Tibial artery (tissue), 4 donors: Measurements from ENCODE around the gene SPAG8.

Experiments
- DNase-seq, 2 donors: peaks; one replicate each; pipeline ENCODE4 v3.0.0-alpha.2; 2019
- H3K27ac ChIP-seq, 2 donors: fragments of 200-600 bp; sonication (generic) in 1 of 2; 1 replicate in 1 of 2; 2 replicates in 1 of 2; pipeline ENCODE4 v1.5.1; 2018 to 2019; ENCODE audit warnings: mild to moderate bottlenecking in 1 of 2
- H3K27me3 ChIP-seq, 2 donors: fragments of 200-600 bp; sonication (generic) in 1 of 2; one replicate each; pipeline versions ENCODE4 v1.5.1 to v1.6.0; 2016 to 2019
- H3K36me3 ChIP-seq, 3 donors: fragments of 200-600 bp; sonication (generic) in 2 of 3; one replicate each; pipeline ENCODE4 v1.5.1; 2016 to 2019; ENCODE audit warnings: mild to moderate bottlenecking in 2 of 3
- H3K4me1 ChIP-seq, 4 donors: fragments of 200-600 bp; sonication (generic) in 2 of 4; 1 replicate in 3 of 4; 2 replicates in 1 of 4; pipeline ENCODE4 v1.5.1; 2016 to 2019
- H3K4me3 ChIP-seq, 2 donors: fragments of 200-600 bp; sonication (generic) in 1 of 2; 1 replicate in 1 of 2; 2 replicates in 1 of 2; pipeline ENCODE4 v1.5.1; 2018 to 2019; ENCODE audit warnings: mild to moderate bottlenecking in 2 of 2
- H3K9me3 ChIP-seq, 3 donors: fragments of 200-600 bp; sonication (generic) in 1 of 3; one replicate each; pipeline ENCODE4 v1.5.1; 2016 to 2019
- CTCF ChIP-seq, 2 experiments: fragments of 200-600 bp in 1 of 2; fragments of 450-650 bp in 1 of 2; IDR thresholded peaks; one replicate each; pipeline ENCODE4 v1.5.1; 2017 to 2019; ENCODE audit warnings: antibody characterized with exemption in 2 of 2, mild to moderate bottlenecking in 1 of 2, moderate library complexity in 1 of 2
- intact Hi-C: fragments of 100-400 bp; cut with DNase I; formaldehyde crosslinking; loops from one replicate; pipeline ENCODE4 v1.15.0; 2023; ENCODE audit warnings: low total_unique reads

SPAG8 gene

DNA sequence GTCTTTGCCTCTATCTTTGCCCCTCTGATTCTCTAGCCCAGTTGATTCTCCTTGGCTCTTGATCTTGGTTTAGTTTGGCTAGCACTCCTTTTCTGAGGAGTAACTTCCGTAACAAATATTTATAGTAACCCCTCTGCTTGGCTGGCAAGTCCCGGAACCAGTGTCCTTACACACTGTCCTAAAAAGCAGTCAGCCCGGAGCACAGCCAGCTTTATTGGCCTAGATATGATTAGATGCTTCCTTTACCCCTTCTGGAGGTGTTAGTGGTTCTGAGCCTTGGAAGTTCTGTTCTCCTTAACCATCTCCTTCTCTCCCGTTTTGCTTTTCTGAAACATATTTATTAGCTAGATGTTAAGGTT is 41.0 kb downstream of the SPAG8 start:
- Histone ChIP-seq H3K4me3 (no peak overlapping the region), H3K27me3 (no peaks in the 10 kb centered on the region), H3K36me3 (no peaks in the 10 kb centered on the region), H3K27ac (peak overlapping the region; percentile 54 to 59), H3K9me3 (no peaks in the 10 kb centered on the region), H3K4me1 (peaks cover 0 to 23% (median 18%) of the 10 kb centered on the region in 4 donors)
- TF ChIP-seq CTCF (IDR thresholded peaks at IDR 0.05), result no peak
- intact Hi-C loops, result no loop called here
- DNase-seq, result peak; percentile 70 to 74

- Histone ChIP-seq H3K27me3 (no peaks in the 10 kb centered on the region), H3K27ac (no peak overlapping the region), H3K36me3 (no peaks in the 10 kb centered on the region), H3K4me1 (peaks cover 0 to 23% (median 18%) of the 10 kb centered on the region in 4 donors), H3K9me3 (no peaks in the 10 kb centered on the region), H3K4me3 (no peak overlapping the region)
- intact Hi-C loops, result no loop called here
- no peak for DNase-seq
- TF ChIP-seq CTCF (IDR thresholded peaks at IDR 0.05), result no peak
Measured at GRCh38 chr9:35769763-35770162, 42.3 kb downstream of the SPAG8 start.

DNA sequence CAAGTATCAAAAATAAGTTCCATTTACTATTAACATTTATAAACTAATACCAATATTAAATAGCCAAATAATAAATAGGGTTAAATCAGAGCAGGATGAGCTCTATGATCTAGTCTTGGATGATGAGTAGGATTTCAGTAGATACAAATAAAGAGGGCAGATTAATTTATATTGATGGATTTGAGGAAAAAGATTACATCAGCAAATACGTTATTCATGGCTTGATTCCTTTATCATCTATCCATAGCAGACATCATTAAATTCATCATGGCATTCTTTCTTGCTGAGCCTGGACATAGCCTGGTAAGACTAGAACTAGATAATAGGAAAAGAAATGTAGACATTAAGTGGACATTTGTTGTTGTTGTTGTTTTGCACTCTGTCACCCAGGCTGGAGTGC is 44.6 kb downstream of the SPAG8 start:
- H3K4me1 ChIP-seq, result peaks cover 0 to 23% (median 18%) of the 10 kb centered on the region in 4 donors
- H3K27me3 ChIP-seq, result no peaks in the 10 kb centered on the region
- H3K27ac ChIP-seq, result no peak overlapping the region
- no peaks in the 10 kb centered on the region for H3K36me3 ChIP-seq
- intact Hi-C loops, result no loop called here
- no peak for DNase-seq
- TF ChIP-seq CTCF (IDR thresholded peaks at IDR 0.05), result no peak
- H3K4me3 ChIP-seq, result no peak overlapping the region
- H3K9me3 ChIP-seq, result no peaks in the 10 kb centered on the region

GRCh38 chr9:35766997-35767396 is 45.1 kb downstream of the SPAG8 start:
- Histone ChIP-seq H3K4me1 (peaks cover 0 to 22% (median 17%) of the 10 kb centered on the region in 4 donors), H3K27me3 (no peaks in the 10 kb centered on the region), H3K36me3 (no peaks in the 10 kb centered on the region), H3K4me3 (no peak overlapping the region), H3K27ac (no peak overlapping the region), H3K9me3 (no peaks in the 10 kb centered on the region)
- TF ChIP-seq CTCF (IDR thresholded peaks at IDR 0.05), result no peak
- intact Hi-C loops, result no loop called here
- DNase-seq, result no peak

DNA sequence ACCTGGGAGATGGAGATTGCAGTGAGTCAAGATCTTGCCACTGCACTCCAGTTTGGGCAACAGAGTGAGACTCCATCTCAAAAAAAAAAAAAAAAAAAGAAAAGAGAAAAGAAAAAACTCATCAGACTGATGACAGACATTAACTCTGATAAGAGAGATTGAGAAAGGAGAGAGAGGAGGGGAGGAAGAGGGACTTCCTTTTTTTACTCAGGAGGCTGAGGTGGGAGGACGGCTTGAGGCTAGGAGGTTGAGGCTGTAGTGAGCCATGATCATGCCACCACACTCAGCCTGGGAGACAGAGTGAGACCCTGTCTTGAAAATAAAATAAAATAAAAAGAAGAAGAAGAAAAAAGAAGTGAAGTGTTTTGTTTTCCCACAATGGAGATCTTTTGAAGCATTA is 48.3 kb downstream of the SPAG8 start:
- H3K4me1 ChIP-seq, result peaks cover 0 to 20% (median 5%) of the 10 kb centered on the region in 4 donors
- no peak for DNase-seq
- no peak overlapping the region for H3K4me3 ChIP-seq
- H3K36me3 ChIP-seq, result no peaks in the 10 kb centered on the region
- no peaks in the 10 kb centered on the region for H3K27me3 ChIP-seq
- TF ChIP-seq CTCF (IDR thresholded peaks at IDR 0.05), result no peak
- intact Hi-C loops, result no loop called here
- no peaks in the 10 kb centered on the region for H3K9me3 ChIP-seq
- no peak overlapping the region for H3K27ac ChIP-seq

GRCh38 chr9:35763181-35763580 is 48.9 kb downstream of the SPAG8 start:
- TF ChIP-seq CTCF (IDR thresholded peaks at IDR 0.05), result no peak
- no peak for DNase-seq
- no peak overlapping the region for H3K4me3 ChIP-seq
- intact Hi-C loops, result no loop called here
- H3K27ac ChIP-seq, result no peak overlapping the region
- no peaks in the 10 kb centered on the region for H3K36me3 ChIP-seq
- H3K27me3 ChIP-seq, result no peaks in the 10 kb centered on the region
- no peaks in the 10 kb centered on the region for H3K9me3 ChIP-seq
- H3K4me1 ChIP-seq, result peaks cover 0 to 26% (median 10%) of the 10 kb centered on the region in 4 donors
